IMR-90 (cell line): ENCODE results near the gene VNN1. TPM values are rescaled to one million over a fixed set of nuclear protein-coding genes. Genes with fewer than 3 reads are reported as not detected.

ENCODE experiments used
- ATAC-seq: fragments of 200-7000 bp; cut with Tn5 transposase; 2 replicates; pipeline ENCODE4 v1.9.1; 2020; ENCODE audit warnings: low read depth, mild to moderate bottlenecking, moderate library complexity
- BruUV-seq: library from RNA; stranded (reverse); fragments of 400-500 nt; replicated peaks from 2 replicates; lab custom pipeline; 2021; lab: Mats Ljungman, UMichigan
- CTCF ChIA-PET: fragments of 300-600 bp; formaldehyde crosslinking; extraction: SDS; loops from one replicate; lab custom pipeline; 2021; ENCODE audit warnings: antibody characterized with exemption; lab: Yijun Ruan, JAX
- POLR2A ChIA-PET: fragments of 300-600 bp; sonication (Branson Sonifier 250); formaldehyde crosslinking; loops from one replicate; lab custom pipeline; 2022; ENCODE audit warnings: antibody characterized with exemption; ENCODE audit not compliant: unreplicated experiment; lab: Charles Lee
- DNase-seq: peaks from one replicate; pipeline ENCODE4 v3.0.0; 2013
- H2AFZ ChIP-seq: replicated peaks from 2 replicates; pipeline ENCODE3; 2013; ENCODE audit warnings: low read length, mild to moderate bottlenecking; ENCODE audit not compliant: poor library complexity
- H2AK5ac ChIP-seq: 2 replicates; pipeline ENCODE4 v1.6.1; 2013; ENCODE audit warnings: low read depth, low read length, inconsistent platforms
- H2AK9ac ChIP-seq: replicated peaks from 2 replicates; pipeline ENCODE3; 2013; ENCODE audit warnings: mild to moderate bottlenecking, low read depth, low read length, moderate library complexity; ENCODE audit not compliant: poor library complexity
- H2BK120ac ChIP-seq: 2 replicates; pipeline ENCODE4 v1.6.1; 2013; ENCODE audit warnings: low read depth, low read length, inconsistent platforms
- H2BK15ac ChIP-seq: 3 replicates; pipeline ENCODE4 v1.6.1; 2013; ENCODE audit warnings: low read depth, low read length, inconsistent platforms
- H2BK20ac ChIP-seq: 2 replicates; pipeline ENCODE4 v1.6.1; 2013; ENCODE audit warnings: low read depth, mild to moderate bottlenecking, inconsistent platforms, low read length, moderate library complexity
- H2BK5ac ChIP-seq: 2 replicates; pipeline ENCODE4 v1.6.1; 2013; ENCODE audit warnings: mild to moderate bottlenecking, low read depth, low read length, inconsistent platforms; ENCODE audit not compliant: poor library complexity, severe bottlenecking
- H3K14ac ChIP-seq: replicated peaks from 2 replicates; pipeline ENCODE4 v1.6.1; 2013; ENCODE audit warnings: low read depth, low read length, inconsistent platforms
- H3K18ac ChIP-seq: 2 replicates; pipeline ENCODE4 v1.6.1; 2013; ENCODE audit warnings: low read depth, low read length, control low read depth
- H3K23ac ChIP-seq: 2 replicates; pipeline ENCODE4 v1.6.1; 2013; ENCODE audit warnings: low read depth, low read length, inconsistent platforms
- H3K27ac ChIP-seq: 2 replicates; pipeline ENCODE4 v1.5.1; 2013; ENCODE audit warnings: mild to moderate bottlenecking, control low read depth, low read length; ENCODE audit not compliant: insufficient read depth
- H3K27me3 ChIP-seq: 2 replicates; pipeline ENCODE4 v1.6.1; 2013; ENCODE audit warnings: low read length; ENCODE audit not compliant: control insufficient read depth, insufficient read depth
- H3K36me3 ChIP-seq: 2 replicates; pipeline ENCODE4 v1.6.1; 2013; ENCODE audit warnings: low read length, mixed read lengths; ENCODE audit not compliant: control insufficient read depth, insufficient read depth
- H3K4ac ChIP-seq: 2 replicates; pipeline ENCODE4 v1.6.1; 2013; ENCODE audit warnings: low read depth, low read length, inconsistent platforms
- H3K4me1 ChIP-seq: 2 replicates; pipeline ENCODE4 v1.6.1; 2013; ENCODE audit warnings: low read length, mixed read lengths; ENCODE audit not compliant: control insufficient read depth, insufficient read depth
- H3K4me2 ChIP-seq: 2 replicates; pipeline ENCODE4 v1.6.1; 2013; ENCODE audit warnings: low read depth, mild to moderate bottlenecking, control low read depth, low read length, moderate library complexity
- H3K4me3 ChIP-seq: 2 replicates; pipeline ENCODE4 v1.5.1; 2013; ENCODE audit warnings: low read depth, mild to moderate bottlenecking, control low read depth, low read length, moderate library complexity; ENCODE audit not compliant: insufficient read depth
- H3K56ac ChIP-seq: 2 replicates; pipeline ENCODE4 v1.6.1; 2013; ENCODE audit warnings: low read length, inconsistent platforms; ENCODE audit not compliant: insufficient read depth; ENCODE audit errors: extremely low read depth
- H3K79me1 ChIP-seq, 2 experiments: 2 replicates each; pipeline ENCODE4 v1.6.1; 2013; ENCODE audit warnings: low read length in 2 of 2, inconsistent platforms in 1 of 2, low read depth in 1 of 2
- H3K9ac ChIP-seq: 2 replicates; pipeline ENCODE4 v1.6.1; 2013; ENCODE audit warnings: low read depth, low read length, control low read depth
- H3K9me1 ChIP-seq: 2 replicates; pipeline ENCODE4 v1.6.1; 2013; ENCODE audit warnings: low read length, inconsistent platforms; ENCODE audit not compliant: insufficient read depth
- H3K9me3 ChIP-seq: 2 replicates; pipeline ENCODE4 v1.6.1; 2013; ENCODE audit warnings: low read length; ENCODE audit not compliant: control insufficient read depth, insufficient read depth
- H4K20me1 ChIP-seq: 2 replicates; pipeline ENCODE4 v1.6.1; 2013; ENCODE audit warnings: low read length, inconsistent platforms; ENCODE audit not compliant: insufficient read depth
- H4K5ac ChIP-seq: 2 replicates; pipeline ENCODE4 v1.6.1; 2013; ENCODE audit warnings: mild to moderate bottlenecking, low read depth, low read length, control low read depth
- H4K8ac ChIP-seq, 2 experiments: 2 replicates each; pipeline ENCODE4 v1.6.1; 2013; ENCODE audit warnings: low read depth in 2 of 2, low read length in 2 of 2, control low read depth in 1 of 2, inconsistent platforms in 1 of 2
- H4K91ac ChIP-seq: 2 replicates; pipeline ENCODE4 v1.6.1; 2013; ENCODE audit warnings: low read depth, low read length, inconsistent platforms; ENCODE audit not compliant: insufficient read depth
- BHLHE40 ChIP-seq: fragments of 150-350 bp; IDR thresholded peaks from 2 replicates; pipeline ENCODE4 v1.6.1; 2016; ENCODE audit warnings: mild to moderate bottlenecking, low read depth, low read length
- CEBPB ChIP-seq: IDR thresholded peaks from 2 replicates; pipeline ENCODE4 v1.6.1; 2012; ENCODE audit warnings: low read depth, low read length, improper control_type of control experiment
- CHD1 ChIP-seq: IDR thresholded peaks from 2 replicates; pipeline ENCODE4 v1.6.1; 2012; ENCODE audit warnings: low read depth, low read length, improper control_type of control experiment
- FOS ChIP-seq: fragments of 150-350 bp; IDR thresholded peaks from 2 replicates; pipeline ENCODE4 v1.6.1; 2016; ENCODE audit warnings: low read depth, low read length
- MAFK ChIP-seq: IDR thresholded peaks from 2 replicates; pipeline ENCODE4 v1.6.1; 2012; ENCODE audit warnings: low read depth, low read length, improper control_type of control experiment
- MAZ ChIP-seq: IDR thresholded peaks from 2 replicates; pipeline ENCODE4 v1.6.1; 2012; ENCODE audit warnings: low read depth, mild to moderate bottlenecking, low read length, improper control_type of control experiment, moderate library complexity, borderline replicate concordance
- MXI1 ChIP-seq: IDR thresholded peaks from 2 replicates; pipeline ENCODE4 v1.6.1; 2012; ENCODE audit warnings: low read depth, mild to moderate bottlenecking, low read length, moderate library complexity, borderline replicate concordance
- NFE2L2 ChIP-seq: fragments of 150-350 bp; IDR thresholded peaks from 2 replicates; pipeline ENCODE4 v1.6.1; 2016; ENCODE audit warnings: low read depth, mild to moderate bottlenecking, low read length
- POLR2A ChIP-seq: IDR thresholded peaks from 2 replicates; pipeline ENCODE4 v1.6.1; 2012; ENCODE audit warnings: mild to moderate bottlenecking, low read depth, low read length
- RFX5 ChIP-seq: IDR thresholded peaks from 2 replicates; pipeline ENCODE4 v1.8.0; 2012; ENCODE audit warnings: low read depth, mild to moderate bottlenecking, low read length, moderate library complexity
- SMC3 ChIP-seq: fragments of 150-350 bp; IDR thresholded peaks from 2 replicates; pipeline ENCODE4 v1.6.1; 2016; ENCODE audit warnings: low read depth, mild to moderate bottlenecking, antibody characterized with exemption, low read length, moderate library complexity
- WGBS, 2 experiments: methylation state at CpG; one replicate each; pipeline versions ENCODE4 v1.1.5 to v1.1.7; 2013; ENCODE audit warnings: missing lambda C conversion rate in 2 of 2; ENCODE audit not compliant: insufficient read length in 1 of 2; ENCODE audit errors: extremely low coverage in 2 of 2; 5-methylcytosine and 5-hydroxymethylcytosine counted together
- dilution Hi-C: fragments of 300-500 bp; cut with HindIII; formaldehyde crosslinking; loops from one replicate; pipeline ENCODE4 v1.14.3; 2018; ENCODE audit warnings: low sequenced_read_pairs; ENCODE audit not compliant: unreplicated experiment
- in situ Hi-C: fragments of 300-500 bp; cut with MboI; formaldehyde crosslinking; loops from 3 replicates; pipeline ENCODE4 v1.14.3; 2019; ENCODE audit warnings: low sequenced_read_pairs, inconsistent platforms, mixed read lengths
- intact Hi-C: fragments of 100-400 bp; cut with micrococcal nuclease; formaldehyde crosslinking; loops from 2 replicates; pipeline ENCODE4 v1.10.0; 2022
- polyA plus RNA-seq, 3 experiments: library from polyadenylated mRNA; depleted of rRNA; stranded (reverse); fragments of >200 nt; gene quantifications; 2 replicates each; pipeline ENCODE4 v1.2.3, GENCODE V29; 2012; ENCODE audit warnings: low replicate concordance in 1 of 3
- total RNA-seq: library from RNA; depleted of rRNA; stranded (reverse); fragments of >200 nt; gene quantifications from 2 replicates; pipeline ENCODE4 v1.2.3, GENCODE V29; 2012
- TF ChIP-seq, protein P1 (sequence below): fragments of 150-350 bp; IDR thresholded peaks from 2 replicates; pipeline ENCODE4 v1.6.1; 2016; ENCODE audit warnings: low read depth, mild to moderate bottlenecking, low read length, moderate library complexity, borderline replicate concordance
- TF ChIP-seq, protein P2 (sequence below): conservative IDR thresholded peaks from 2 replicates; pipeline ENCODE4 v1.5.1; 2012; ENCODE audit warnings: mild to moderate bottlenecking, low read depth, low read length, improper control_type of control experiment
- TF ChIP-seq, protein P3 (sequence below): fragments of 150-350 bp; IDR thresholded peaks from 2 replicates; pipeline ENCODE4 v1.6.1; 2017; ENCODE audit warnings: mild to moderate bottlenecking, antibody characterized with exemption, low read length, low read depth

VNN1 gene
- total and polyA plus RNA-seq, 2 of the 4 experiments (the other 2 are of a cell fraction): 0.07 TPM; not detected in 1

DNA sequence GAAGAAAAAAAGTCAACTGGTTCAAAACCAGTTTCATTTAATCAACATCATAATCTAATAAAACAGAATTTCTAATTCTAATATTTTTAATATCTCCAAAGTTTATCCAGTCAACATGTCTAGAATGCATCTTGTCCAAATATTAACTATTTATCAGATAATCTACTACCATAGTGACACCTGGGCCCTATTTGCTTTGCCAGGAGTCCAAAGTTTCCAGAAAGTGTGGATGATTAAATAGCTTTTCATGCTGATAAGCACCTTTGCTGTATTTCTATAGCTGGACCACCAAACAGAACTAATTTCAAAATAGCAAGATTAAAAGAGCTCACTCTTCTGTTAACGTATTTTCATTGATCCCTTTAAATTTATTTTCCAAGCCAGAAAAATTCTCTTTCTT lies 42.6 kb downstream of the VNN1 start:
- intact Hi-C loops: loop anchor here (5.0 kb wide), 1 partner anchor 66 kb away; no protein-coding TSS in a partner anchor
- Histone ChIP-seq H2BK15ac (no peak overlapping the region), H3K36me3 (no peaks in the 10 kb centered on the region), H3K56ac (no peak overlapping the region), H2BK5ac (no peak overlapping the region), H3K4me2 (no peak overlapping the region), H3K4ac (no peak overlapping the region), H4K91ac (no peak overlapping the region), H2BK120ac (no peak overlapping the region), H3K27me3 (peaks cover 4% of the 10 kb centered on the region; the same call in 1 of the 2 replicates), H2AK9ac (no peak overlapping the region), H3K4me3 (no peak overlapping the region), H2AFZ (no peak overlapping the region), H3K4me1 (peaks cover 2% of the 10 kb centered on the region), H2AK5ac (no peak overlapping the region), H4K20me1 (no peaks in the 10 kb centered on the region), H3K9me1 (no peaks in the 10 kb centered on the region), H3K9me3 (no peaks in the 10 kb centered on the region), H3K9ac (no peak overlapping the region), H3K27ac (no peak overlapping the region), H4K5ac (no peak overlapping the region), H2BK20ac (no peak overlapping the region), H3K79me1 (no peaks in the 10 kb centered on the region), H4K8ac (no peak overlapping the region), H3K23ac (no peak overlapping the region), H3K14ac (no peak overlapping the region), H3K18ac (no peak overlapping the region)
- POLR2A ChIA-PET: interaction anchor here (1.1 kb wide), 1 partner anchor 92 kb away, joined by 8 read pairs; no protein-coding TSS in a partner anchor
- CTCF ChIA-PET: interaction anchor here (0.6 kb wide), 3 partner anchors 44 to 1254 kb away, joined by 3 to 5 read pairs (median 4); no protein-coding TSS in a partner anchor
- TF ChIP-seq SMC3 (no peak), MAZ (no peak), CEBPB (no peak), MAFK (no peak), POLR2A (no peak), FOS (no peak), MXI1 (no peak), CHD1 (no peak), BHLHE40 (no peak), RFX5 (no peak), NFE2L2 (no peak)
- TF ChIP-seq, protein P1, sequence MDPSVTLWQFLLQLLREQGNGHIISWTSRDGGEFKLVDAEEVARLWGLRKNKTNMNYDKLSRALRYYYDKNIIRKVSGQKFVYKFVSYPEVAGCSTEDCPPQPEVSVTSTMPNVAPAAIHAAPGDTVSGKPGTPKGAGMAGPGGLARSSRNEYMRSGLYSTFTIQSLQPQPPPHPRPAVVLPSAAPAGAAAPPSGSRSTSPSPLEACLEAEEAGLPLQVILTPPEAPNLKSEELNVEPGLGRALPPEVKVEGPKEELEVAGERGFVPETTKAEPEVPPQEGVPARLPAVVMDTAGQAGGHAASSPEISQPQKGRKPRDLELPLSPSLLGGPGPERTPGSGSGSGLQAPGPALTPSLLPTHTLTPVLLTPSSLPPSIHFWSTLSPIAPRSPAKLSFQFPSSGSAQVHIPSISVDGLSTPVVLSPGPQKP: no peak
- TF ChIP-seq, protein P2, sequence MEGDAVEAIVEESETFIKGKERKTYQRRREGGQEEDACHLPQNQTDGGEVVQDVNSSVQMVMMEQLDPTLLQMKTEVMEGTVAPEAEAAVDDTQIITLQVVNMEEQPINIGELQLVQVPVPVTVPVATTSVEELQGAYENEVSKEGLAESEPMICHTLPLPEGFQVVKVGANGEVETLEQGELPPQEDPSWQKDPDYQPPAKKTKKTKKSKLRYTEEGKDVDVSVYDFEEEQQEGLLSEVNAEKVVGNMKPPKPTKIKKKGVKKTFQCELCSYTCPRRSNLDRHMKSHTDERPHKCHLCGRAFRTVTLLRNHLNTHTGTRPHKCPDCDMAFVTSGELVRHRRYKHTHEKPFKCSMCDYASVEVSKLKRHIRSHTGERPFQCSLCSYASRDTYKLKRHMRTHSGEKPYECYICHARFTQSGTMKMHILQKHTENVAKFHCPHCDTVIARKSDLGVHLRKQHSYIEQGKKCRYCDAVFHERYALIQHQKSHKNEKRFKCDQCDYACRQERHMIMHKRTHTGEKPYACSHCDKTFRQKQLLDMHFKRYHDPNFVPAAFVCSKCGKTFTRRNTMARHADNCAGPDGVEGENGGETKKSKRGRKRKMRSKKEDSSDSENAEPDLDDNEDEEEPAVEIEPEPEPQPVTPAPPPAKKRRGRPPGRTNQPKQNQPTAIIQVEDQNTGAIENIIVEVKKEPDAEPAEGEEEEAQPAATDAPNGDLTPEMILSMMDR: no peak
- TF ChIP-seq, protein P3, sequence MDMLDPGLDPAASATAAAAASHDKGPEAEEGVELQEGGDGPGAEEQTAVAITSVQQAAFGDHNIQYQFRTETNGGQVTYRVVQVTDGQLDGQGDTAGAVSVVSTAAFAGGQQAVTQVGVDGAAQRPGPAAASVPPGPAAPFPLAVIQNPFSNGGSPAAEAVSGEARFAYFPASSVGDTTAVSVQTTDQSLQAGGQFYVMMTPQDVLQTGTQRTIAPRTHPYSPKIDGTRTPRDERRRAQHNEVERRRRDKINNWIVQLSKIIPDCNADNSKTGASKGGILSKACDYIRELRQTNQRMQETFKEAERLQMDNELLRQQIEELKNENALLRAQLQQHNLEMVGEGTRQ: no peak
- BruUV-seq: no TSS peak
- dilution Hi-C loops: no loop called here
- DNase-seq: no peak
- in situ Hi-C loops: loop anchor here (25.0 kb wide), 1 partner anchor 91 kb away; the partner anchor contains the start of gene VNN2
- WGBS, 2 experiments: no CpG with 5 or more reads among the region's 1 CpG
- no peak for ATAC-seq
